Dermis microvascular lymphatic vessel endothelial cell (primary cell): ENCODE data around the gene ATG7. TPM values are rescaled to one million over a fixed set of nuclear protein-coding genes. Genes with fewer than 3 reads are reported as not detected.
A peak's percentile ranks its signal among the peaks of the same experiment; 100 is the strongest.

ENCODE experiments used
- DNase-seq, 2 donors: peaks; one replicate each; pipeline versions ENCODE4 v3.0.0 to v3.0.0-alpha.2; 2010; ENCODE audit warnings: low read depth in 2 of 2
- total RNA-seq: library from RNA; depleted of rRNA; stranded (reverse); fragments of >200 nt; gene quantifications from 2 replicates; pipeline ENCODE4 v1.2.1, GENCODE V29; 2014

The ATG7 gene
- total RNA-seq, 1 donor from 2014 or later: 28.0 TPM

DNA sequence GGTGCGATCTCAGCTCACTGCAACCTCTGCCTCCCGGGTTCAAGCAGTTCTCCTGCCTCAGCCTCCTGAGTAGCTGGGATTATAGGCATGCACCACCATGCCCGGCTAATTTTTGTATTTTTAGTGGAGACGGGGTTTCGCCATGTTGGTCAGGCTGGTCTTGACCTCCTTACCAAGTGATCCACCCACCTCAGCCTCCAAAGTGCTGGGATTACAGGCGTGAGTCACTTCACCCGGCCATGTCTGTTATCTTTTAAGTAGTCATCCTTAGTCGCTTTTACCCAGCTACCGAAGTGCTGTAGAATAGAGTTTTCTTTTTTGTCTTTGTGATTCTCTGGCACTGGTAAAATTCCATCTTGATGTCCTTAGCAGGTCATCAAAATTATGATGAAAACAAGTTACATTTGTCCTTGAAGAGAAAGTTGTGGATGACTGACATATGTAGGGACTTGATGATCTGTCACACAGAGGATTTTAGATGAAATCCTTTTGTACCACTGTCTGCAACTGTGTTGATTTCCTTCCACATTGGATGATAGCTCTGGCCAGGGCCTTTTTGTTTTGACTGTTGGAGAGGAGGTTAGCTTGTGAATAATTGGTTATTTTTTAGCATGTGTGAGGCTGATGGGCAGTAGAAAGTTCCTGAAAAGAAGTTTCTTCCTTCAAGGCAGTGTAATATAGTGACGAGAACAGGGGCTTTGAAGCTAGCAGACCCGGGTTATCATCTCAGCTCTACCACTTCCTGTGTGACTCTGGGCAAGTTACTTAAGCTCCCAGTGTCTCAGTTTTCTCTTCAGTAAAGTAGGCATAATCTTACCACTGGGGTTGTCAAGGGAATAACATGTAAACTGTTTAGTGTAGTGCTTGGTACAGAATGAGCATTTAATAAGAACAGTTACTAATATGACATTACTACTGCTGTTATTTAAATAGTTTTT lies 18.8 kb downstream of the ATG7 start:
- DNase-seq: peak in 1 of 2 donors; percentile 36

DNA sequence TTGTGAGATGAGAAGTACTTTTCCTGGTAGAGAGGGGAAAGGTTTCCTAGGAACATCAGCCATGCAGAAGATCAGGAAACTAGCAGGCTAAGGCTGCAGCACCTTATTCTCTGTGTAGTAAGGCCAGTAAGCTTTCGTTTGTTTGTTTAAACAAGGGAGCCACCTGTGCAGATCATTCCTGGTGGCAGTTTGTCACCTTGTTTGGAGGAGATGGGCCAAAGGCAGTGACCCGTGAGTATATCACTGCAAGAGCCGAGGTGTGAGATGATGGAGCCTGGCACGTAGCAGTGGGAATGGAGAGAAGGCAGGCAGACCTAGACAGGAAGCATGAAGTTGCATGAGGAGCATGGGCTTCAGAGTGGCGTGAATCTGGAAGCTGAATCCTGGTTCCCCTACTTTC lies 19.6 kb downstream of the ATG7 start:
- no peak for DNase-seq

DNA sequence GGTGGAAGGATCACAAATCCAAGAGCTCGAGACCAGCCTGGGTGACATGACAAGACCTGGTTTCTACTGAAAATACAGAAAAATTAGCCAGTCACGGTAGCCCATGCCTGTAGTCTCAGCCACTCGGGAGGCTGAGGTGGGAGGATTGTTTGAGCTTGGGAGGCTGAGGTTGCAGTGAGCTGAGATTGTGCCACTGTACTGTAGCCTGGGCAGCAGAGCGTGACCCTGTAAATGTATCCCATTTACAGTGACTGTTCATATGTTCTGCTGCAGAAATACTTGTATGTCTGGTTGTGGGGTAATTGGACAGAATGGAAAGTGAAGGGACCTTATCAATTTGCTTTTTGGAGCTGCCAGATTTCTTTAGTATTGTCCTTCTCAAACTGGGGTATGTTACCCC lies 24.9 kb downstream of the ATG7 start:
- no peak for DNase-seq

DNA sequence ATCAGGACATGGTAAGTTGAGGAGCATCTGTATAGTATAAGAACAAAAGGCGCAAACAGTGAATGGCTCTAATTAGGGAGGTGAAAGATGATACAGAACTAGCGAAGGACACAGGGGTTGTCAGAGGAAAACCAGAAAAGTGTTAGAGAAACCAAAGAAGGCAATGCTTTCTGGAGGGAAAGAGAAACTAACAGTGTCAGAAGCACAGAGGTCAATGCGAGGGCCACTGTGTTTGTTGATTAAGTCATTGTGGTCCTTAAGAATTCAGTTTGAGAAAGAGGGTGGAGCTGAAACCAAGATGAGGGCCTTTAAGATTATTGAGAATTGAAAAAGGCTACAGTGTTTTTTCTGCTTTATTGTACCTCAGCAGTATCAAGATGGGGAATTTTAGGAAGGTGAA lies 28.8 kb downstream of the ATG7 start:
- DNase-seq: no peak

GRCh38 chr3:11302444-11302843 lies 30.2 kb downstream of the ATG7 start:
- no peak for DNase-seq

DNA sequence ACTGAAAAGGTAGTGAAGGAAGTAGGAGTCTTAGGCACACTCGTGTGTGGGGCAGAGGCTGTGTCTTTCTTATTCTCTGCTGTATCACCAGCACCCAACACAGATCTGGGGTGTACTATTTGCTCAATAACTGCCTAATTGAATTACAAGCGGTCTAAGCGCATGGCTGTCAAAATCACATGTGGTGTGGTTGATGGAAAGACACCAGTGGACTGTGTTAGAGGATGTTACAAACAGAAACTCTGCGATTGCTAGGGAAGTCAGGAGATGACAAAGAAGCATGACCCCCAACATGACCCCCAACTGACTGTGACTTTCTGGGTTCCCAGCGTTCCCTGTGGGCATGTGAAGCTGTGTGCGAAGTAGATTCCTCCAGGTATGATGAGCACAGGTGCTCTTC lies 32.0 kb downstream of the ATG7 start:
- DNase-seq: no peak

- DNase-seq: peak in 1 of 2 donors; percentile 52
Measured at GRCh38 chr3:11305509-11305908, 33.3 kb downstream of the ATG7 start.

GRCh38 chr3:11306817-11307589 lies 34.8 kb downstream of the ATG7 start:
- peak in 1 of 2 donors; percentile 78 for DNase-seq

DNA sequence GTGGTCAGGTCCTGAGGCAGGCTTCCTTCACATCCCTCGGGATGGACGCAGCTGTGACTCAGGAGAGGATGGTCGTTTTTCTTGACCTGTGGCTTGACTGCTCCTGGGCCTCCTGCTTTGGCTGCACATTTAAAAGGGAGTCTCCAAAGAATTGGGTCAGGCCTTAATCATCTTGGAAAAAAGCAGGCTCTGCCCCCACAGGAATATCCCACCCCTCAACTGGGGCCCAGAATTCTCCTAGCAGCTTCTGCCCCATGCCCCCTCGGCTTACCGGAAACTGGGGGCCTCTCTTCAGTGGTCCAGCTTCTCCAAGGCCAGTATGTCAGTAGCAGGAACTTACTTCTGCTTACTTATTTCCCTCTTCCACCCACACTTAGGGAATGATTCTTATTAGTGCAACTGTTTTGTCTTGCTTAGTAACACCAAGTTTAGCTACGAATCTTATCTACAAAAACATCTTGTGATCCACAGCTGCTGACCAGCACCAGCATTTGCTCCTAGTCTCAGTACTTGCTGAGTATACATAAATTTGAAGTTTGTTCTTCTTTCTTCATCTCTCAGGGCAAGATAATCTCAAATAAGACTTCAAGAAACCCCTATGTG lies 35.7 kb downstream of the ATG7 start:
- DNase-seq: no peak

GRCh38 chr3:11310258-11310657 lies 38.1 kb downstream of the ATG7 start:
- DNase-seq: no peak

DNA sequence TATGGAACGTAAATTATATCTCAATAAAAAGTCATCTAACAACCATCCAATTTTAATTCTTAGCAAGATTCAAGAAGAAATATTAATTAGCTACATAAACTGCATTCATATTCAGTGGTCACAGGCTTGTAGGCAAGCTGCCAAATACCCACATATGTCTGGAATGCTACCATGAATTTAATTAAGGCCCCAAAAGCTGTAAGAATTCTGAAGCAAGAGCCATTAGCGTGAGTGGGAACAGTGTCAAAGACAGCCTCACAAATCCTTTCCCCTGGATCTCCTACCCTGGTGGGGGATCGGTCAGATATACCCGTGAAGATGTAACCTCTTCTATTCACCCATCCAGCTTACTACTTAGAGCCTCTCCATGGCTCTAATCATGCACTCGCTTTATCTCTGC lies 40.0 kb downstream of the ATG7 start:
- no peak for DNase-seq

DNA sequence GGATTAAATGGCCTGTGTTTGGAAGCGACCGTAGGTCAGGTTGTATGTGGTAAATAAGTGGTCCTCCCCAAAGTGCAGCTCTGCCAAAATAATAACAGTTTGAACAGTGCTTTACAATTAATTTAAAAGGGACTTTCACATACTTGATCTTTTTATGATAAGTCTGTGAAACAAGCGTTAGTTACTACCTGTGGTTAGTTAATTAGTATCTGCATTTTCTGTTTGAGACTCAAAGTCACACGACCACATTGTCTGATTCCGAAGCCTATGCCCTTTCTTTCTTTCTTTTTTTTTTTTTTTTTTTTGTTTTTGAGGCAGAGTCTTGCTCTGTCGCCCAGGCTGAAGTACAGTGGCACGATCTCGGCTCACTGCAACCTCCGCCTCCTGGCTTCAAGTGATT lies 45.1 kb downstream of the ATG7 start:
- DNase-seq: no peak

GRCh38 chr3:11322931-11323330 lies 50.7 kb downstream of the ATG7 start:
- DNase-seq: no peak

- DNase-seq: no peak
Measured at GRCh38 chr3:11323813-11324212, 51.6 kb downstream of the ATG7 start.

- no peak for DNase-seq
Measured at GRCh38 chr3:11327619-11328018, 55.4 kb downstream of the ATG7 start.

DNA sequence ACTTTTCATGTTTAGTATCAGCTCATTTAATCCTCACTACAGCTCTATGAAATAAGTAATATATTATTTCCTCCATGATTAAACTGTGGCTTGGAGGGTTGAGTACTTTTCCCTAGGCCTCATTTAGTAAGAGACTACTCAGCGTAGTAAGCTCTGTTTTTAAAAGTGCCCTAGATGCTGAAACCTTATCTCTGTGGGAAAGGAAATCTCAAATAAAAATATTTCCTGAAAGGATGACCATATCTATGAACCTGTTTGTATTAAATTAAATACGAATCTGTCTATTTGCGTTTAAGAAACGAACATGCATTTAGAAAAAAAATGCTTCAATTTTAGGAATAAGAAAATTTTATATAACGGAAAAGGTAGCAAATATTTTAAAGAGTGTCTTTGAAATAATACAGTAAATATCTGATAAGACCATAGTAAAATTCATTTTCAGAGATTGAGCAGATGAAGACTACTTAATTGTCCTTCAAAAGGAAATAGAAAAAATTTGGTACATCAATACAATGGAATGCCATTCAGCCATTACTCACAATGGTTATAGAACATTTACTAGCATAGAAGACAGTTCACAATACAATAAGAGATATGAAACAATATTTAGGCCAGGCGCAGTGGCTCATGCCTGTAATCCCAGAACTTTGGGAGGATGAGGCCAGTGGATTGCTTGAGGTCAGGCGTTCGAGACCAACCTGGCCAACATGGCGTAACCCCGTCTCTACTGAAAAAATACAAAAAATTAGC lies 56.2 kb downstream of the ATG7 start:
- peak in 1 of 2 donors; percentile 80 for DNase-seq

DNA sequence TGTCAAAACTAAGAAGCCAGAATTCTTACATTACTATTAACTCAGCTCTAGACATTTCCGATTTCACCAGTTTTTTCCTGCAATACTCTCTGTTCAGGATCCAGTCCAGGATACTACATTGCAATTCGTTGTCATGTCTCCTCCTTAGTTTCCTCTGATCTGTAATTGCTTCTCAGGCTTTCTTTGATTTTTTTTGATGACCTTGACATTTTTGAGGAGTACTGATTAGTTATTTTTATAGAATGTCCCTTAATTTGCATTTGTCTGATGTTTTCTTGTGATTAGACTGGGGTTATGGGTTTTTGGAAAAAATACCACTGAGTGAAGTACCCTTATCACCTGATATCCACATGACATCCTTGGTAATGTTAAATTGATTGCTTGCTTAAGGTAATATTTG lies 57.6 kb downstream of the ATG7 start:
- no peak for DNase-seq

GRCh38 chr3:11331101-11331500 lies 58.9 kb downstream of the ATG7 start:
- DNase-seq: peak in 1 of 2 donors; percentile 75

DNA sequence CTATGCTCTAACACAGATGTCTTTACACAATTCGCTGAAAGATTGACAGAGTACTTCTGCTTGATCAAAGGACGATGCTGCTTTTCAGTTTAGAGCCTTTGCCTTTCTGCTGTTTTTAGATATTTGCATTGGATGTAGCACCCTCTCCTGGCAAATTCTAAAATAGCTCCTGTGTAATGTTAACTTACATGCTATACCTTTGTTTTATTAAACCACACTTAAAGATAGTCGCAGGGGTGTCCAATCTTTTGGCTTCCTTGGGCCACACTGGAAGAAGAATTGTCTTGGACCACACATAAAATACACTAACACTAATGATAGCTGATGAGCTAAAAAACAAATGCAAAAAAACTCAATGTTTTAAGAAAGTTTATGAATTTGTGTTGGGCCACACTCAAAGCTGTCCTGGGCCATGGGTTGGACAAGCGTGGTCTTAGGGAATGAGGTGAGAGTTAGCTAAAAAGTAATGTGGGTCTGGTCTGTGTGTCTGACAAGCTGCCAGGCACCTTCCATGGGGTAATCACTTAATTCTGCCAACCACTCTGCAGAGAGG lies 62.9 kb downstream of the ATG7 start:
- DNase-seq: peak; percentile 71 to 78

GRCh38 chr3:11339541-11339940 lies 67.3 kb downstream of the ATG7 start:
- no peak for DNase-seq

- DNase-seq: no peak
Measured at GRCh38 chr3:11346416-11346815, 74.2 kb downstream of the ATG7 start.
